ENCODE data around the gene CACNA1D.

DNA sequence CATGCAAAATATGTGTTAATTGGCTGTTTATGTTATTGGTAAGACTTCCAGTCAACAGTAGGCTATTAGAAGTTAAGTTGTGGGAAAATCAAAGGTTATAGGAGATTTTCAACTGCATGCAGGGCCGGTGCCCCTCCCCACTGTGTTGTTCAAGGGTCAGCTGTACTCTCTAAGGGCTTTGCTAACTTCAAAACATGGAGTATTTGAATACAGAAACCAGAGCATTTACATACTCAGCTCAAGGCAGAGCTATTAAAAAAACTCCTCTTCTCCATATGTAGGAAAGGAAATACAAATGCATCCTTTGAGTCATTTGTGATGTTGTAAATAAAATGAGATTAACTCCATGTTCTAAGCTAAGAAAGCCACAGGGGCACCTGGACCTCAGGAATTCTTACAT is 368.7 kb downstream of the CACNA1D start:
- TF ChIP-seq, protein P1, sequence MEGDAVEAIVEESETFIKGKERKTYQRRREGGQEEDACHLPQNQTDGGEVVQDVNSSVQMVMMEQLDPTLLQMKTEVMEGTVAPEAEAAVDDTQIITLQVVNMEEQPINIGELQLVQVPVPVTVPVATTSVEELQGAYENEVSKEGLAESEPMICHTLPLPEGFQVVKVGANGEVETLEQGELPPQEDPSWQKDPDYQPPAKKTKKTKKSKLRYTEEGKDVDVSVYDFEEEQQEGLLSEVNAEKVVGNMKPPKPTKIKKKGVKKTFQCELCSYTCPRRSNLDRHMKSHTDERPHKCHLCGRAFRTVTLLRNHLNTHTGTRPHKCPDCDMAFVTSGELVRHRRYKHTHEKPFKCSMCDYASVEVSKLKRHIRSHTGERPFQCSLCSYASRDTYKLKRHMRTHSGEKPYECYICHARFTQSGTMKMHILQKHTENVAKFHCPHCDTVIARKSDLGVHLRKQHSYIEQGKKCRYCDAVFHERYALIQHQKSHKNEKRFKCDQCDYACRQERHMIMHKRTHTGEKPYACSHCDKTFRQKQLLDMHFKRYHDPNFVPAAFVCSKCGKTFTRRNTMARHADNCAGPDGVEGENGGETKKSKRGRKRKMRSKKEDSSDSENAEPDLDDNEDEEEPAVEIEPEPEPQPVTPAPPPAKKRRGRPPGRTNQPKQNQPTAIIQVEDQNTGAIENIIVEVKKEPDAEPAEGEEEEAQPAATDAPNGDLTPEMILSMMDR (IDR thresholded peaks at IDR 0.05; ENCODE audit: poor library complexity) = no peak
- TF ChIP-seq EZH2 (IDR thresholded peaks at IDR 0.05; ENCODE audit: borderline replicate concordance) = no peak
